WTC11 (cell line): Measurements from ENCODE around the gene NFATC3. TPM values are rescaled to one million over a fixed set of nuclear protein-coding genes. Genes with fewer than 3 reads are reported as not detected.

Experiments used
- ATAC-seq: fragments of 200-7000 bp; cut with Tn5 transposase; 2 replicates; pipeline ENCODE4 v1.10.0; 2021; ENCODE audit warnings: mild to moderate bottlenecking, moderate library complexity
- CTCF ChIA-PET: fragments of 300-600 bp; sonication (Branson Sonifier 250); formaldehyde crosslinking; loops from one replicate; lab custom pipeline; 2021; ENCODE audit warnings: antibody characterized with exemption; lab: Charles Lee
- POLR2A ChIA-PET: fragments of 350-600 bp; sonication (Branson Sonifier 250); formaldehyde crosslinking; loops from one replicate; lab custom pipeline; 2021; ENCODE audit warnings: antibody characterized with exemption; lab: Charles Lee
- DNase-seq: peaks from one replicate; pipeline ENCODE4 v3.0.0; 2021; ENCODE audit warnings: low spot score
- H3K27ac Mint-ChIP-seq: 2 replicates; pipeline ENCODE4 v1.8.0; 2021; ENCODE audit warnings: mixed read lengths
- H3K27me3 Mint-ChIP-seq: 2 replicates; pipeline ENCODE4 v1.8.0; 2021; ENCODE audit warnings: low read depth, mild to moderate bottlenecking, moderate library complexity, mixed read lengths
- H3K36me3 Mint-ChIP-seq: 2 replicates; pipeline ENCODE4 v1.8.0; 2021; ENCODE audit warnings: mixed read lengths
- H3K4me1 Mint-ChIP-seq: 2 replicates; pipeline ENCODE4 v1.8.0; 2022; ENCODE audit warnings: mixed read lengths
- H3K4me3 Mint-ChIP-seq: 2 replicates; pipeline ENCODE4 v1.8.0; 2021; ENCODE audit warnings: mild to moderate bottlenecking, moderate library complexity, mixed read lengths
- H3K9me3 Mint-ChIP-seq: 2 replicates; pipeline ENCODE4 v1.8.0; 2021; ENCODE audit warnings: mixed read lengths
- AR ChIP-seq: fragments of 250-450 bp; sonication (Bioruptor Pico); IDR thresholded peaks from 2 replicates; pipeline ENCODE4 v1.9.0; 2021; ENCODE audit warnings: mild to moderate bottlenecking
- ARID4B ChIP-seq: sonication (generic); formaldehyde crosslinking; IDR thresholded peaks from 2 replicates; pipeline ENCODE4 v1.8.0; 2023; ENCODE audit warnings: missing genetic modification reagents, mild to moderate bottlenecking, borderline replicate concordance
- ATF1 ChIP-seq: sonication (generic); formaldehyde crosslinking; IDR thresholded peaks from 2 replicates; pipeline ENCODE4 v1.8.1; 2023; ENCODE audit warnings: mild to moderate bottlenecking, moderate library complexity, missing genetic modification reagents
- ELF4 ChIP-seq: sonication (generic); formaldehyde crosslinking; IDR thresholded peaks from 2 replicates; pipeline ENCODE4 v1.8.1; 2022; ENCODE audit warnings: low read depth, mild to moderate bottlenecking, moderate library complexity, missing genetic modification reagents
- IRF2 ChIP-seq: sonication (generic); formaldehyde crosslinking; IDR thresholded peaks from 2 replicates; pipeline ENCODE4 v1.8.0; 2022; ENCODE audit warnings: low read depth, missing genetic modification reagents, borderline replicate concordance
- JAZF1 ChIP-seq: fragments of 250-450 bp; sonication (Bioruptor Pico); IDR thresholded peaks from 2 replicates; pipeline ENCODE4 v1.9.0; 2021; ENCODE audit warnings: moderate library complexity, mild to moderate bottlenecking, inconsistent platforms
- KAT7 ChIP-seq: sonication (generic); formaldehyde crosslinking; IDR thresholded peaks from 2 replicates; pipeline ENCODE4 v1.8.1; 2023; ENCODE audit warnings: missing genetic modification reagents, mild to moderate bottlenecking, borderline replicate concordance
- NR1H2 ChIP-seq: sonication (generic); formaldehyde crosslinking; IDR thresholded peaks from 2 replicates; pipeline ENCODE4 v1.9.0; 2021; ENCODE audit warnings: mild to moderate bottlenecking, moderate library complexity, missing genetic modification reagents
- RORB ChIP-seq: fragments of 250-450 bp; sonication (Bioruptor Pico); IDR thresholded peaks from 2 replicates; pipeline ENCODE4 v1.9.0; 2021; ENCODE audit warnings: mild to moderate bottlenecking
- SMAD3 ChIP-seq: sonication (generic); formaldehyde crosslinking; IDR thresholded peaks from 2 replicates; pipeline ENCODE4 v1.8.0; 2022; ENCODE audit warnings: missing genetic modification reagents, mild to moderate bottlenecking, borderline replicate concordance
- SMAD4 ChIP-seq: sonication (generic); formaldehyde crosslinking; IDR thresholded peaks from 2 replicates; pipeline ENCODE4 v1.8.0; 2022; ENCODE audit warnings: mild to moderate bottlenecking, missing genetic modification reagents
- TCF7 ChIP-seq: sonication (generic); formaldehyde crosslinking; IDR thresholded peaks from 2 replicates; pipeline ENCODE4 v1.8.0; 2022; ENCODE audit warnings: mild to moderate bottlenecking, low read depth, missing genetic modification reagents, moderate library complexity
- TEAD1 ChIP-seq: sonication (generic); formaldehyde crosslinking; IDR thresholded peaks from 2 replicates; pipeline ENCODE4 v1.8.0; 2022; ENCODE audit warnings: mild to moderate bottlenecking, missing genetic modification reagents
- TP53 ChIP-seq: sonication (generic); formaldehyde crosslinking; IDR thresholded peaks from 2 replicates; pipeline ENCODE4 v1.8.1; 2023; ENCODE audit warnings: mild to moderate bottlenecking, missing genetic modification reagents
- ZBTB21 ChIP-seq: sonication (generic); formaldehyde crosslinking; IDR thresholded peaks from 2 replicates; pipeline ENCODE4 v1.8.1; 2023; ENCODE audit warnings: mild to moderate bottlenecking, missing genetic modification reagents, borderline replicate concordance
- ZNF121 ChIP-seq: sonication (generic); formaldehyde crosslinking; IDR thresholded peaks from 2 replicates; pipeline ENCODE4 v1.8.0; 2023; ENCODE audit warnings: missing genetic modification reagents
- ZNF671 ChIP-seq: fragments of 250-450 bp; sonication (Bioruptor Pico); IDR thresholded peaks from 2 replicates; pipeline ENCODE4 v1.8.0; 2021; ENCODE audit warnings: mild to moderate bottlenecking
- total RNA-seq: library from RNA; stranded (reverse); gene quantifications from 3 replicates; pipeline ENCODE4 v1.2.3, GENCODE V29; 2021
- TF ChIP-seq, protein P1 (sequence below): fragments of 250-450 bp; sonication (Bioruptor Pico); IDR thresholded peaks from 2 replicates; pipeline ENCODE4 v2.1.2; 2022; ENCODE audit warnings: mild to moderate bottlenecking, moderate library complexity
- TF ChIP-seq, protein P2 (sequence below): sonication (generic); formaldehyde crosslinking; IDR thresholded peaks from 2 replicates; pipeline ENCODE4 v1.8.0; 2023; ENCODE audit warnings: missing genetic modification reagents
- TF ChIP-seq, protein P3 (sequence below): sonication (generic); formaldehyde crosslinking; IDR thresholded peaks from 2 replicates; pipeline ENCODE4 v1.8.0; 2022; ENCODE audit warnings: mild to moderate bottlenecking, missing genetic modification reagents
- TF ChIP-seq, protein P4 (sequence below): sonication (generic); formaldehyde crosslinking; IDR thresholded peaks from 2 replicates; pipeline ENCODE4 v1.8.1; 2022; ENCODE audit warnings: low read depth, mild to moderate bottlenecking, moderate library complexity, missing genetic modification reagents, borderline replicate concordance

The NFATC3 gene
- total RNA-seq, 1 experiment from 2014 or later = 34.6 TPM

- TF ChIP-seq, protein P1, sequence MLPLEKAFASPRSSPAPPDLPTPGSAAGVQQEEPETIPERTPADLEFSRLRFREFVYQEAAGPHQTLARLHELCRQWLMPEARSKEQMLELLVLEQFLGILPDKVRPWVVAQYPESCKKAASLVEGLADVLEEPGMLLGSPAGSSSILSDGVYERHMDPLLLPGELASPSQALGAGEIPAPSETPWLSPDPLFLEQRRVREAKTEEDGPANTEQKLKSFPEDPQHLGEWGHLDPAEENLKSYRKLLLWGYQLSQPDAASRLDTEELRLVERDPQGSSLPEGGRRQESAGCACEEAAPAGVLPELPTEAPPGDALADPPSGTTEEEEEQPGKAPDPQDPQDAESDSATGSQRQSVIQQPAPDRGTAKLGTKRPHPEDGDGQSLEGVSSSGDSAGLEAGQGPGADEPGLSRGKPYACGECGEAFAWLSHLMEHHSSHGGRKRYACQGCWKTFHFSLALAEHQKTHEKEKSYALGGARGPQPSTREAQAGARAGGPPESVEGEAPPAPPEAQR (CRISPR knock-in tag) = no peak
- no peak for TF ChIP-seq KAT7 (CRISPR knock-in tag)
- TF ChIP-seq JAZF1 = no peak
- TF ChIP-seq AR (CRISPR knock-in tag) = no peak
- TF ChIP-seq SMAD3 (CRISPR knock-in tag) = no peak
- TF ChIP-seq, protein P2, sequence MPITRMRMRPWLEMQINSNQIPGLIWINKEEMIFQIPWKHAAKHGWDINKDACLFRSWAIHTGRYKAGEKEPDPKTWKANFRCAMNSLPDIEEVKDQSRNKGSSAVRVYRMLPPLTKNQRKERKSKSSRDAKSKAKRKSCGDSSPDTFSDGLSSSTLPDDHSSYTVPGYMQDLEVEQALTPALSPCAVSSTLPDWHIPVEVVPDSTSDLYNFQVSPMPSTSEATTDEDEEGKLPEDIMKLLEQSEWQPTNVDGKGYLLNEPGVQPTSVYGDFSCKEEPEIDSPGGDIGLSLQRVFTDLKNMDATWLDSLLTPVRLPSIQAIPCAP (CRISPR knock-in tag) = no peak
- no peak for TF ChIP-seq TCF7 (CRISPR knock-in tag)
- no peak for TF ChIP-seq ZNF671 (CRISPR knock-in tag)
- no peak for TF ChIP-seq TEAD1 (CRISPR knock-in tag)
- no peak for TF ChIP-seq ELF4 (CRISPR knock-in tag)
- no peak for TF ChIP-seq NR1H2 (CRISPR knock-in tag)
Observed at GRCh38 chr16:68097895-68098294, 12.7 kb downstream of the NFATC3 start (continued).

DNA sequence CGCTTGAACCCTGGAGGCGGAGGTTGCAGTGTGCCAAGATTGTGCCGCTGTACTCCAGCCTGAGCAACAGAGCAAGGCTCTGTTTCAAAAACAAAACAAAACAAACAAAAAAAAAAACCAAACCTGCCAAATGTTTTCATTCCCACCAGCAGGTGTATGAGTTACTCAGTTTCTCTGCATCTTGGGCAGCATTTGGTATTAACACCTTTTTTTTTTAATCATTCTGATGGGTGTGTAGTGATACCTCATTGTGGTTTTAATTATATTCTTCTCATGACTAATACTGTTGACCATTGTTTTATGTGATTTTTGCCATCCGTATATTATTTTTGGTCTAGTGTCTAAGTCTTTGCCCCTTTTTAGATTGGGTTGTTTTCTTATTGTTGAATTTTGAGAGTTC is 15.3 kb downstream of the NFATC3 start:
- ChIA-PET POLR2A (interaction anchor here (0.6 kb wide), 1 partner anchor 47 kb away, joined by 3 read pairs; no protein-coding TSS in a partner anchor), CTCF (no interaction called here)
- no peak for DNase-seq
- no peak overlapping the region for H3K27ac Mint-ChIP-seq
- H3K4me3 Mint-ChIP-seq = no peak overlapping the region
- no peak for ATAC-seq
- peaks cover 13% of the 10 kb centered on the region for H3K4me1 Mint-ChIP-seq
- H3K36me3 Mint-ChIP-seq = 0 out of 2 replicates have a peak, but pooled peaks cover 2% of the 10 kb centered on the region
- no peaks in the 10 kb centered on the region for H3K27me3 Mint-ChIP-seq
- H3K9me3 Mint-ChIP-seq = peaks cover 8% of the 10 kb centered on the region
- TF ChIP-seq ATF1 (CRISPR knock-in tag) = no peak
- TF ChIP-seq ZNF121 (CRISPR knock-in tag) = no peak
- no peak for TF ChIP-seq RORB (CRISPR knock-in tag)
- no peak for TF ChIP-seq ZBTB21 (CRISPR knock-in tag)
- TF ChIP-seq TP53 (CRISPR knock-in tag) = no peak
- TF ChIP-seq, protein P3, sequence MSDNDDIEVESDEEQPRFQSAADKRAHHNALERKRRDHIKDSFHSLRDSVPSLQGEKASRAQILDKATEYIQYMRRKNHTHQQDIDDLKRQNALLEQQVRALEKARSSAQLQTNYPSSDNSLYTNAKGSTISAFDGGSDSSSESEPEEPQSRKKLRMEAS = no peak
- no peak for TF ChIP-seq SMAD4 (CRISPR knock-in tag)
- TF ChIP-seq, protein P4, sequence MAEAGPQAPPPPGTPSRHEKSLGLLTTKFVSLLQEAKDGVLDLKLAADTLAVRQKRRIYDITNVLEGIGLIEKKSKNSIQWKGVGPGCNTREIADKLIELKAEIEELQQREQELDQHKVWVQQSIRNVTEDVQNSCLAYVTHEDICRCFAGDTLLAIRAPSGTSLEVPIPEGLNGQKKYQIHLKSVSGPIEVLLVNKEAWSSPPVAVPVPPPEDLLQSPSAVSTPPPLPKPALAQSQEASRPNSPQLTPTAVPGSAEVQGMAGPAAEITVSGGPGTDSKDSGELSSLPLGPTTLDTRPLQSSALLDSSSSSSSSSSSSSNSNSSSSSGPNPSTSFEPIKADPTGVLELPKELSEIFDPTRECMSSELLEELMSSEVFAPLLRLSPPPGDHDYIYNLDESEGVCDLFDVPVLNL = no peak
- TF ChIP-seq ARID4B (CRISPR knock-in tag) = no peak
- TF ChIP-seq IRF2 (CRISPR knock-in tag) = no peak
- TF ChIP-seq, all 79 proteins: peak for 0
